Superior temporal gyrus (tissue), 1 donor: ENCODE results near the gene ADAMTS13.

ENCODE experiments used
- DNase-seq: peaks from one replicate; pipeline ENCODE4 v3.0.0-alpha.2; 2016; ENCODE audit errors: extremely low spot score

The ADAMTS13 gene

DNA sequence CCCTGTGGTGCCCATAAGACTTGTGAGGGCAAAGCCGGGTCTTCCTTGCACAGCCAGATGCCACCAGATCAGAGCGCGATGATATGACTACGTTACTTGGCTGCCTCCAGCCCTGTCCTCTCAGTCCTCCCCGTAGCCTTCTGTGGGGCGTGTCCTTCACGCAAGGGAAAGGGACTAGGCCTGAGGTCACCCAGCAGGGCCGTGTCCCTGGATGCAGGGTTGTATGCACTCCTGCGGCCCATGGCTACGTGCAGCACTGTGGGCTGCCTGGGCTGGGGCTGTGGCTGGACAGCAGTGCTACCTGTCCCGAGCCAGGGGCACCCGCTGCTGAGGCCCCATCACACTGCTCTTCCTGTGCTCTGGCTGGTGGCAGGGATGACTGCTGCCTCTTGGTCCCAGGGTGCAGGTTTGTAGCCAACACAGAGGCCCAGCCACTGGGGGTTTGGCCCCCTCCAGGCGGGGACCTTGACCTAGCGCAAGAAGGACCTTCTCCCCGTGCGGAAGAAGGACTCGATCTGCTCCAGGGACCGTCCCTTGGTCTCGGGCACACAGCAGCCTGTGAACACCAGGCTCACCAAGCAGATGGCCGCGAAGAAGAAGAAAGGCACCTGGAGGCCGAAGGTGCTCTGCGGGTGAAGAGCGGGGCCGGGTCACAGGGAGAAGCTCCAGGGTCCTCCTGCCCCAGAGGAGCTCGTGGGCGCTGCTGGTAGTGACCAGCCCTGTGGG lies 49.5 kb downstream of the ADAMTS13 start:
- DNase-seq = no peak

DNA sequence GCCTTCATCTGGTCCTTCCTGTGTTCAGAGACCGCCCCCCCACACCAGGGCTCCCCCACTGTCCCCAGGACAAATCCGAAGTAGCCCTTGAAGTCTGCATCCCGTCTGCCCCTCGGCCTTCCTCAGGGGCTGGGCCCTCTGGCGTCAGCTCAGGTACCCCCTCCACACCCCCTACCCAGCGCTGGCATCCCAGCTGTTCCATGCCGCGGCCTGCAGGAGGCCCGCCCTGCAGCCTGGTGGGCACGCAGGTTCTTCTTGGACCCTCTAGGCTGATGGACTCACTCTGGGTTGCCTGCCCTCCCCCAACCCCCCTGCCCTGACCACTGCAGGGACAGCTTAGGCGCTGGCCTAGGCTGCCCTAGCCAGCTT lies 50.1 kb downstream of the ADAMTS13 start:
- DNase-seq = no peak

DNA sequence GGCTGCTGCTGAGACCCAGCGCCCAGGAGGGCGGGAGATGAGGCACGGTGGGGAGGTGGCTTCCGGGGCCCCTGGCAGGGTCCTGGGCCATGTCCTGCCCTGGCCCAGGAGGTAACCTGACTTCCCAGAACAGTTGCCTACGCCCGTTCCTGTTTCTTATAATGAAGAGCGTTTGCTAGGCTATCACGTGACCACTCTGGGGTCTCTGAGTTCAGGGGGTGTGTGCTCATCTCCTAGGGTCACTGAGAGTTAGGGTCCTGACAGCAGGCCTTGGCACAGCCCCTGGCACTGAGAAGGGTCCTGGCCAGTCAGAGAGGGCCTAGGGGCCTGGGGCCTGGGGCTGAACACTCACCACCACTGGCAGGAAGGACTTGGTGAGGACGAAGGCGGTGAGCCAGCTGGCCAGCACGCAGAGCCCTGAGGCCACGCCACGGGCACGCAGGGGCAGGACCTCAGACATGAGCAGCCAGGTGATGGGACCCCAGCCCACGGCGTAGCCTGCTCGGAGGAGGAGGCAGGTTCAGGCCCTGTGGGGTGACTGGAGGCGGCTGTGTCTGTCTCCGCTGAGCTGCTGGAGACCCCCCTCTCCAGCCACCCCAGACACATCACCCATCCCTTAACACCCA lies 50.7 kb downstream of the ADAMTS13 start:
- DNase-seq = no peak

DNA sequence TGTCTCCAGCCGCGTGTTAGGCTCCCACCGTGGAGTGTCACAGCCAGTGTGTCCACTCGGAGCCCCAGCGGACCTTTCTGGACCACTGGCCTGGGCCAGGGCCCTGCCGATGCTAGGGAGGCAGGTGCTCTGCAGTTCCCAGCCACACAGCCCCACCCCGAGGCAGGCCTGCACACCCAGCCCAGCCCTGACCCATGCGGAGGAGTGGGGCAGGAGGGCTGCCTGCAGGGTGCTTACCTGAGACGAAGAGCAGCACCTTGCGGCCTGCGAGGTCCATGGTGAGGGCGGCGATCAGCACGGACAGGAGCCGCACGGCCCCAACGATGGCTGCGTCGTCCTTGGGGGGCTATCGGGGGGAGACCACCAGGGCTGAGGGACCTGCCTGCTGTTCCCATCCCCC lies 51.6 kb downstream of the ADAMTS13 start:
- DNase-seq = no peak

DNA sequence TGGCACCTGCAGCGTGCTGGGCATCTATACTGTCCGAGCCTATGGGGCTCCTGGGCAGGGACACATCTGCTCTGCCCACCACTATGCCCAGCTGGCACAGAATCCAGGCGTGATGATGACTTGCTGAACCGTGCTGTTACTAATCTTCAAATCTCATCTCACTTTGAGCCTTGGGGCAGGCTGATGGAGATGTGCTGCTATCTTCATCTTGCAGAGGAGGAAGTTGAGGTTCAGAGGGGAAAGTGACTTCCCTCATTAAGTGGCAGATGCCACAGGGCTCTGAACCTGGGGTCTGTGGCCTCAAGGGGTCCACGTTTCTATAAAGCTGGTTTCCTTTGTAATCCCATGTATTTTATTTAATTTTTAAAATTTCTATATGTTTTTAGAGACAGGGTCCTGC lies 52.0 kb downstream of the ADAMTS13 start:
- DNase-seq = no peak

DNA sequence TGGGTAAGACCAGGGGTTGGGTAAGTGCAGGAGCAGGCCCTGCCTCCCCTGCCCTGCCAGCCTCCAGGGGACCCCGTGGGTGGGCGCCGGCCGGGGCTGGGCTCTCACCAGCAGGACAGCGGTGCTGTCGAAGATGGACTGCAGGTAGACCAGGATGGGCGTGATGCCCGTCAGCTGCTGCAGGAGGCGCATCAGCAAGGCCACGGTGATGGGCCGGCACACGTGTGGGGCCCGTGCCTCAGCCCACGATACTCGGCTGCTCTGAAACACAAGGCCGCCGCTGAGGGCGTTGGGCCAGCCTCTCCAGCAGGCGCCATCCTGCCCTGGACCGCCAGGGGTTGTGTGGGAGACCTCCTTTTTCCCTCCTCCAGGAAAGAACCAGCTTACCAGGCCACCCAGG lies 52.7 kb downstream of the ADAMTS13 start:
- no peak for DNase-seq

DNA sequence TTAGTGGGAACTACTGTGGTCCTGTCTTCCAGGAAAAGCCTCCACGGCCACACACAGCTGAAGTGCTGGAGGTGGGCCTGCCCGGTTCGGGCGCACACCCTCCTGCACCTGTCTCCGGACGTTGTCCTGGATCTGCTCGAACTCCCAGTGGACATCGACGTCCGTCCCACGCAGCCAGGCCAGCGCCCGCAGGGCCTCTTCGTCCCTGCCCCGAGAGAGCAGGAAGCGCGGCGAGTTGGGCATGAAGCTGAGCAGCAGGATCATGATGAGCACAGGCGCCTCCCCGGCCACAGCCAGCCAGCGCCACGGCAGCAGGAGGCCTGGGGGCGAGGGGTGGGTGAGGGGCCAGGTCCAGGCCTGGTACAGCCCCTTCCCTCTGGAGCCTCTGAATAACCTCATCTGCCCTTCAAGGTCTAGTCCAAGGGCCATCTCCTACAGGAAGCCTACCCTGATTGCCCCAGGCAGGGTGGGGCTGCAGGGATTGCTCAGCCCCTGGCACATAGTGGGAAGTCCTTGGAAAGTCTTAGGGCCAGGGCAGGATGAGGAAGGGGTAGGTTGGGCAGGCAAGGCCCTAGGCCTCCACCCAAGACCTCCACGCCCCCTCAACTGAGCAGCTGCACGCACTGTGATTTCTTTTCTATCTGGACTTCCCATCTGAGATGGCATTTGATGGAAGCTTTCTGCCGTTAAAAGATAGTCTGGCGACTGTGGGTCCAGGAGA lies 53.3 kb downstream of the ADAMTS13 start:
- no peak for DNase-seq

DNA sequence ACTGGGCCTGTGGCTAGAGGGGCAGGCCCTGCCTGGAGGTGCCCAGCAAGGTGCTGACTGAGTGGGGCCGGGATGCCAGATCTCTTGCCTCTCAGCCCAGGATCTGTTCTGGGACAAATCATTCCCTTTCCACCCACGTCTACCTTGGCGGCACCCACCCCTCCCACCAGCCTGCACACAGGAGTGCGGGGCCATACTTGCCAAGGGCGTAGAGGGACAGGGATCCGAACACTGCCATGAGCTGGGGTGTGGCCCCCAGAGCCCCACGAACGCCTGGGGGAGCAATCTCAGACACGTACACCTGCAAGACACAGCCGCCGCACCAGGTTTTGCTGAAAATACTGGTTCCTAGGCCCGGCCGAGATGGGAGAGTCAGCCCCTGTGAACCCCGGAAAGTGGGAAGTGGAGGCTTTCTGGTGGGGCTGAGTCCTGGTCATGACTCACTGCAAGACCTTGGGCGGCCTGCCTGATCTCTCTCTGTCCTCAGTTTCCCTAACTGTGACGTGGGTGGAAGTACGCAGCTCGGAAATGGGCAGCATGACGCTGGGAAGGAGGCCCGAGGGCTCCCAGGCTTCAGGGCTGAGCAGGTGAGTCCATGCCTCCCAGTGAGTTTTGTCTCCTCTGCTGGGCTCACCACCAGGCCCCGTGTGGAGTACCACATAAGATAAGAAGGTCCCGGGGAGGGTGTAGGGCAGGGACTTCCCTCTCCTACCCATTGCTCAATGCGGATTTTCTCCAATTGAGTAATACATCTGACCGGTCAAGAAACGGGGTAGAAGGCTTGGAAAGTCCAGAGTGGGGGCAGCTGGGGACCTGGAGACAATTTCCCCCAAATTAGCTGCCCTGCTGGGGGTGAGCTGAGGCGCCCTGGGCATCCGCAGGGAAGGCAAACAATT lies 54.1 kb downstream of the ADAMTS13 start:
- no peak for DNase-seq

DNA sequence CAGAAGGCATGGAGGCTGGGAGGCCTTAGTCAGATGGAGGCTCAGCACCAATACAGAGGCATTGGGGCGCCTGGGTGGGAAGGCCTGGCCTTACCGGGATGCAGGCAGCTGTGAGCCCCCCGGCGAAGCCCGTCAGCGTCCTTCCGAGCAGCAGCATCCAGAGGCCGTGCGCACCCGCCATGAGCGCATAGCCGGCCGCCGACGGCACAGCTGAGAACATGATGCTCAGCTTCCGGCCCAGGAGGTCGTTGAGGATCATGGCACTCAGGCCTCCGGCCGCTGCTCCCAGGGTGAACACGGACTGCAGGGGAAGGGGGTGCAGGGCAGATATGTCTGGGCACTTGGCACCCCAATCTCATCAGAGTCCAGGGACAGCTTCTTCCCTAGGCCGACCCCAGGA lies 54.8 kb downstream of the ADAMTS13 start:
- DNase-seq = no peak

DNA sequence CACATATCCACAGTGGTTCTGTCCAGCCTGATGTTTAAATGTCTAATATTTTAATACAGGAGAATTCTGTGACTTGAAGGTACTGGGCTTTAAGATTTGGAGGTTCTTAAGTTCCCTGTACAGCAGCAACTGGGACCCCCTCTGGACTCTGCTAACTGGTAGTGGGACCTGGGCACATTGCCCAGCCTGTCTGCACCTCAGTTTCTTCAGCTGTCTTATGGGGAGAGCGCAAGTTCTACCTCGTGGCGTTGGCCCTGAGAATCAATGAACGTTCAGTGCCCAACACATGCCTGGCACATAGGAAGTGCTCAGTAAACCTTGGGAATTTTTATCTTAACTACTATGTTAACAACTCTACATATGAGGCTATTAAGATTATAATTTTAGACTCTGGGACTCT lies 55.3 kb downstream of the ADAMTS13 start:
- no peak for DNase-seq

DNA sequence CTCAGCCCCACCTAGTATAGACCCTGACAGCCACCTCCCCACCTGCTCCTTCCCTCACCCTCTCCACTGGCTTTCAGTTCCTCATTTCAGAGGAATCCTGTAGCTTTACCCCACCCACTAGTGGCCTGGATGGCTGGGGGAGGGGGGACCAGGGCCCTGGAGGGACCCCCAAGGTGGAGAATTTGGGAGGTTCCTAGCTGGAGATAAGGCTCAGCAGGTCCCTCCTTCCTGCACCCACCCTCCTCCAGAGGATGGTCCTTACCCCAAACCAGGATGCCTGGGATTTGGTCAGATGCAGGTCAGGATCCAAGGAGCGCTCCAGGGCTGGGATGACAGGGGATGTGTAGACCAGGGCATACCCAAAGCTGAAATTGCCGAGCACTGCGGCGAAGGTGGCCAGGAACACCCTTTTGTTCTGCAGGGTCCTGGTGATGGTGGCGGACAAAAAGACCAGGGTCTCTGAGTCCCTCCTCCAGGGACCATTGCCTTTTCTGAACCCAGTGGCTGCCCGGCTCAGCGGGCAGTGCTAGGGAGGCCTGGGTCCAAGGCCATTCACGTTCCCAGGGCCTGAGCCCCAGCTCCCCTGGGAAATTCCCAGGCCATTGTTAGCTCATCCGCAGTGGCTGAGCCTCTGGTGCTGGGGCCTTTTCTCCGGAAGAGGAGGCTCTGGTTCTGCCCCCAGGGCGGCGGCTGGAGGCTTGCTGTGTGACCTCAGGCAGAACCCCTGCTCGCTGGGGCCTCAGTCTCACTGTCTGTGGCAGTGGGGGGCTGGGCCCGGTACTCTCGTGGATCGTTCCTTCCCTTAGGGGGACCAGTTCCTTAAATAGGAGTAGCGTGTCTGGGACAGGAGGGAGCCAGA lies 56.1 kb downstream of the ADAMTS13 start:
- DNase-seq = no peak

DNA sequence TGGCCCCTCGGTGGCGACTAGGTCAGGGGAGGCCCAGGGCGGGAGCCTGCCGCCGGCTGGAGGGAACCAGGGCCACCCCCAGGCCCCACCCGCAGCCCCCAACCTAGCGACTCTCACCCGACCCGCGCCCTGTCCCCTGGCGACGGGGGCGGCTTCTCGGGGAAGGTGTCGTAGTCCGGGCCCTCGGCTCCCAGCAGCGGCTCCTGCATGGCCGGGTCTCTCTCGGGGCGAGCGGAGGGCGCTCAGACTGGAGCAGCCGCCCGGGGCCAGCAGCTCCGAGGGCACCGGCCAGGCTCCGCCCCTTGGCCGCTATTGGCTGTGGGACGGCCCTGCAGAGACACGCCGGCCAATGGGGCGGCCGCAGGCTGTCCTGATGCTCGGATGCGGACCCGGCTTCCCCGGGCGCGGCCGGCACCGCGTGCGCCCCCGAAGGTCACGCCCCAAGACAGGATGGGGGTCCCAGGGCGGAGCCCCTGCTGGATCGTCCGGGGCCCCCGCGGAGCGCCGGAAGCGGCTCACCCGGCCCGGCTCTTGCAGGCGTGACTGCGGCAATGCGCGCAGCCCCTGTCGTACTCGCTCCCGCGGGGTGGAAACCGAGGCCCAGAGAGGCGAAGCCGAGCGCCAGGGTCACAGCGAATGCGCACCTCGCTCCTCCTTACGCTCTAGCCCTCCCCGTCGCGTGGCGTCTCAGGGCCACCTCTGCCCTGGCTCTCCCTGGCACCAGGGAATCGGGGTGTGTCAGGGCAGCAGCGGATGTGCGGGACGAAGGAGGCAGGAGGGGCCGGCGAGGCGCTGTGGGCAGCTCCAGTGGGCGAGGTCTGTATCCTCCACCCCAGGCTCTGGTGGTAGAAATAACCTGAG lies 56.9 kb downstream of the ADAMTS13 start, which contains the start of gene SLC2A6:
Gene SLC2A6, minus strand, starts transcription at position 249 of the 861 bp plus-strand sequence. Its CDS starts 40 bp downstream, at position 209.
- peak; percentile 88 for DNase-seq

DNA sequence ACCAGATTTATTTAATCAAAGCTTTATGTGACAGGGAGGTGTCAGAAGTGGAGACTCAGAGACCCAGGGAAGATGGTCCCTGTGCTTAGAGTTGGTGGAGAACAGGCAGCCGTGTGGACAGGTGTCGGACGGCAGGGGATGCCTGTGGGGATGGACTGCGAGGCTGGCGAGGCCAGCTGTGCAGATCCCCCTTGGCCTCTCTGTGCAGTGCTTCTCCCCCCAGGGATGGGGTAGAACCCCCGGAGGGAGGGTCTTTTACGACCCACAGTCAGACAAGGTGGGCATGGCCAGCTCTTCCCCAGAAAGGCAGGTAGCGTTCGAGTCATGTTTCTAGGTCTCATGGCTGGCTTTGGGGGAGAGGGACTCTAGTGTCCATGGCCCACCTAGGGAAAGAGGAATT lies 61.4 kb downstream of the ADAMTS13 start:
- DNase-seq = no peak

DNA sequence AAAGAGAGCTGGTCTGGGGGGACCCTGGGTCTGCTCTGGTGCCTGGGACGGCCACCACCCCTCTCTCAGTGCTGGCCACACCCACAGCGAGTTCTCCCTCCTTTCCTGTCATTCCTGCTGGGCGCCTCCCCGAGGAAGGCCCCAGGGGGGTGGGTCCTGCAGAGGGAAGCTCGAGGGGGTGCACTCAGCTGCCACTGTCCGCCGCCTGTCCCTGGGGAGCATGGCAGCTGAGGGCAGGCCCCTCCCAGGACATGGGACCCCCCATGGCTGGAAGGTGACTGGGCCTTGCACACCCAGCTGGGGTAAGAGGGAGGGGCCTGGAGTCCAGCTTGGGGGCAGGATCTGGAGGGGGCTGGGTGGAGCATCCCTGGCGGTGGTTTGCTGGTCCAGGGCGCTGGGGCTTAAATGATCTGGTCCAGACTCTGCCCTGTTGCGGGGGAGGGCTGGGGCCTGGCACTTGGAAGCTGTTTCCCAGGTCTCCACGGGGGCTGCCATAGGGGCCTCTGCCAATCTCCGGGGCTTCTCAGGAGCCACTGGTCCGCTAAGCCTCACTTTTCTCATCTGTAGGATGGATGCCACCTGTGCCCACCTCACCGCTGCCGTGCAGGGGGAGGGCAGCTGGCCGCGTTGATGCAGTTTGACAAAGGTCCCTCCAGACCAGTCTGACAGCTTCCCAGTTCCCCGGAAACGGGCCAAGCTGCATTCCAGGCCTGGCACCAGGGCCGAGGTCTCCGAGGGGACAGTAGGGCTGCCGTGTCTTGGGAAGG lies 62.7 kb downstream of the ADAMTS13 start:
- no peak for DNase-seq

DNA sequence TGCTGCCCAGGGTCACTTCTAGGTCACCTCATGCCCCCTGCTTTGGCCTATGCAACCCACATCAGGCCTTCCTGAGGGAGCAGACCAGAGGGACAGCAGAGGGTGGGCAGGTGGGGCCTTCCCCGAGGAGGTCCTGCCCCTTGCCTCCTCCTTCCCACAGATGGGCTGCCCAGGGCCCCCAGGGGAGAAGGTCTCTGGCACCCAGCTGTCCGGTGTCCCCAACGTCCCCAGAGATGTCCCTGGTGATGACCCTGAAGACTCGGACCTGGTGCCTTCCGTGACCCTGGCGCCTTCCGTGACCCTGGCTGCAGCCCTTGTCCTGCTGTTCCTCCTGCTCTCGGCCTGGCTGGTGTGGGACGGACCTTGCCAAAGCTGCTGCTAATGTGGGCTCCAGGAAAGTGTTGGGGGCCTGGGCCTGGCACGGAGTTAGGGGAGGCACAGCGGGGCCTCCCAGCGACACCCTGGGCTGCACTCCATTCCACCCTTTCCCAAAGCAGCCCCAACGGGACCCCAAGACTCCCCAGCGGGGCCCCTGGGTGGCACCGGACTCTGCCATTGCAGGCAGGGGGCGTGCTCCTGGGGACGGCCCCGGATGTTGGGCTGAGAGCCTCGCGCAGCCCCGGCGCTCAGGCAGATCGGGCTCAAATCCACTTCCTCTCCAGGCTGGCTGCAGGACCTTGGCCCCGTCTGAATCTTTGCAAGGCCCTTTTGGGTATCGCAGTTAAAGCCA lies 63.5 kb downstream of the ADAMTS13 start:
- DNase-seq = no peak

DNA sequence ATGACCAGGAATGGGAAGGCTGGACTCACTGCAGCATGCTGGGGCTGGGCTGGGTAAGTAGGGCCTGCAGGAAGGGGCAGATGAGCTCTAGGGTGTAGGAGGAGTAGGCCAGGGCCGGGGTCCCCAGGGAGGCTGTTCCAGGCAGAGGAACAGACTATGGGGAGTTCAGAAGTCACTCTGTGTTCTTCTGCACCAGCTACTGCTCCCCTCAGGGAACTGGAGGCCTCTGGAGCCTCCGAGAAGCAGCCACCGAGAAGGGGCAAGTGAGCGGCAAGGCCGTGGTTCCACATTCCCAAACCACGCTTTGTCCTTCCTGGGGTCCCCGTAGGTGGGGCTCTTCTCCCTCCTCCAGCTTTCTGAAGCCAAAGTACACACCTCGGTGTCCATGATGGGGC lies 65.2 kb downstream of the ADAMTS13 start:
- no peak for DNase-seq

DNA sequence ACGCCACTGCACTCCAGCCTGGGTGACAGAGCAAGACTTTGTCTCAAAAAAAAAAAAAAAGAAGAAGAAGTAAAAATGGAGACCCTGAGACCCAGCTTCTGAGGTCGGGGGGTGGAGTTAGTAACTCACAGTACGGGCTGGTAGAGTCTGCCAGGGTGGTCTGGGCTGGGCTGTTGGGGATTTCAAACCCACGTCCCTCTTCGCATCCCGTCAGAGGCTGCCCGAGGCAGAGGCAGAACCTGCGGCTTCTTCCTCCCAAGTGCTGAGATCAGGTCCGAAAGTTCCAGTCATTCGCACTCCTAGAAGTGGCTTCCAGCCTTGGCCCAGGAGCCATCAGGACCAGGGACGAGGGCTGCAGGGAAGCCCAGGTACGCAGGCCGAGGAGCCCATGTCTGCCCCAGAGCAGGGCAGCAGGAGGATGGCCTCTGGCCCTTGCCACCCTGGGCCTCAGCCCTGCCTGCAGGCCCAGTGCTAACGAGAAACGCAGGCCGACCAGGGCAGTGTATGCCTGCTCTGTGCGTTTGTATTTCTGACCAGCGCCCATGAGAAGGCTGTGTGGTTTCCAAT lies 66.6 kb downstream of the ADAMTS13 start:
- DNase-seq = no peak
